ENCODE measurements around the gene MYL1.

MYL1 gene

GRCh38 chr2:210264282-210264681, 50.7 kb downstream of the MYL1 start:
- no peak for DNase-seq (ENCODE audit: low spot score)

GRCh38 chr2:210263841-210264240, 51.1 kb downstream of the MYL1 start:
- no peak for DNase-seq (ENCODE audit: low spot score)

GRCh38 chr2:210262036-210262435, 52.9 kb downstream of the MYL1 start:
- no peak for DNase-seq (ENCODE audit: low spot score)

- DNase-seq (ENCODE audit: low spot score) = no peak
Observed at GRCh38 chr2:210259687-210260086, 55.3 kb downstream of the MYL1 start.

GRCh38 chr2:210252699-210253606, 62.0 kb downstream of the MYL1 start:
- DNase-seq (ENCODE audit: low spot score) = no peak

- no peak for DNase-seq (ENCODE audit: low spot score)
Observed at GRCh38 chr2:210250622-210251021, 64.4 kb downstream of the MYL1 start.

Data from hematopoietic multipotent progenitor cell treated with erythropoietin and hydrocortisone succinate and interleukin-3 and kit ligand, for 17 days (in vitro differentiated cells).